NCI-H526 treated with DMSO at 0.1 percent for 48 hours (cell line): Measurements from ENCODE around the gene SYNE1.
"Not testable (repeated sequence)": the region's sequence is repeated elsewhere in the genome, so short reads cannot be mapped to it uniquely, and the experiment has no call there.

Source experiments
- DNase-seq: peaks from one replicate; lab custom pipeline; 2025; lab: John Stamatoyannopoulos, UW

Gene SYNE1

DNA sequence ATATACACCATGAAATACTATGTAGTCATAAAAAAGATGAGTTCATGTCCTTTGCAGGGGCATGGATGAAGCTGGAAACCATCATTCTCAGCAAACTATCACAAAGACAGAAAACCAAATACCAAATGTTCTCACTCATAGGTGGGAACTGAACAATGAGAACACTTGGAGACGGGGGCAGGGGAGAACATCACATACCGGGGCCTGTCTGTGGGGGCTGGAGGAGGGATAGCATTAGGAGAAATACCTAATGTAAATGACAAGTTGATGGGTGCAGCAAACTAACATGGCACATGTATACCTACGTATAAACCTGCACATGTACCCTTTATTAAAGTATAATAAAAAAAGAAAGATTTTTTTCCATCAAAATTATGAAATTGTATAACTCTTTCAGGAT lies 22.4 kb downstream of the SYNE1 start:
- DNase-seq: not testable (repeated sequence)

DNA sequence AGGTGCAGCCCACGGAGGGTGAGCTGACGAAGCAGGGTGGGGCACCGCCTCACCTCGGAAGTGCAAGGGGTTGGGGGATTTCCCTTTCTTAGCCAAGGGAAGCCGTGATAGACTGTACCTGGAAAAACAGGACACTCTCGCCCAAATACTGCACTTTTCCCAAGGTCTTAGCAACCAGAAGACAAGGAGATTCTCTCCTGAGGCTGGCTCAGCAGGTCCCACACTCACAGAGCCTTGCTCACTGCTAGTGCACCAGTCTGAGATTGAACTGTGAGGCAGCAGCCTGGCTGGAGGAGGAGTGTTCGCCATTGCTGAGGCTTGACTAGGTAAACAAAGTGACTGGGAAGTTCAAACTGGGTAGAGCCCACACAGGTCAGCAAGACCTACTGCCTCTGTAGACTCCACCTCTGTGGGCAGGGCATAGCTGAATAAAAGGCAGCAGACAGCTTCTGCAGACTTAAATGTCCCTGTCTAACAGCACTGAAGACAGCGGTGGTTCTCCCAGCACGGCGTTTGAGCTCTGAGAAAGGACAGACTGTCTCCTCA lies 28.0 kb downstream of the SYNE1 start:
- no peak for DNase-seq

DNA sequence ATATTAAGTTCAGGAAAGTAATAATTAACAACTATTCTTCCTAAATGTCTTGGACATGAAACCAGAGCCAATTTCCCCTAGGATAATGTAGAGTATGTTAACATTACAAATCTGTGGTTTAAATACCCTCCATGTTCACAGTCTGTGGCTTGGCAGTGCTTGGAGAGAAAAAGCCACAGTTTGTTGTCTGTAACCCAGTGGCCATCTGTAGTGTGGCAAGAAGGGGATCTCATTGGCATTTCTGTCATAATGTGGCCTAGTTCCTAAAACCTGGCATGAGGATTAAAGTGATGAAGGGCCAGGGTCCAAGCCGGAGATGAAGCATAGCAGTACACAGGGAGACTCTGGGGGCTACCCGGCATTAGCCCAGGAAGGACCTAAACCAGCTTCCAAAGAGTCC lies 31.2 kb downstream of the SYNE1 start:
- no peak for DNase-seq

DNA sequence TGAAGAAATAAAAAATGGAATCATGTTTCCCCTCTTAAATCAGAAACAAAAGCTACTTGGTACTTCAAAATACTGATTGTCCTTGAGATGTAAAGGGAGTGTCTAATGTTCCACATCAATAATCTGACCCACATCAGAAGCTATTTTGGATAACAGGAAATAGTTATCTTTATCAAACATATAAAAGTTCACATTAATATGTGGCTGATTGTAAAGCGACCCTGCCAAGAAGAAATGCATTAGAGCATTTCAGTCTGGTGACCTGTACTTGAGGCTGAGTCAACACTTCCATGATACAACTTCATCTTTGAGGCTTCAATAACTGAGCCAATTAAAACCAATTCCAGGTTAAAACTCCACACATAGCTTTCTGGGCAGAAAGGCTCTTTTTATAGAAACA lies 31.8 kb downstream of the SYNE1 start:
- no peak for DNase-seq

DNA sequence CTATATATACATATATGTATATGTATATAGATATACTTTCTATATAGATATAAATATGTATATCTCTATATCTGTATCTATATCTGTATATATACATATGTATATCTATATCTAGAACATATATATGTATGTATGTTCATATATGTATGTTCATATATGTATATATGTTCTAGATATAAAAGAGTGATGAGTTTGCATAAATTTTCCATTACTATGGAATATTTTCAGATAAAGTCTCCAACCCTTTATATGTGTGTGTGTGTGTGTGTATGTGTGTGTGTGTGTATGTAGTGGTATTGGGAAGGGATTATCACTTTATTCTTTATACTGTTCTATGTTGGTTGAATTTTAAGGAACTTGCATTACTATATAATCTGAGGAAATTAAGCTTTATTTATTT lies 33.3 kb downstream of the SYNE1 start:
- DNase-seq: no peak

DNA sequence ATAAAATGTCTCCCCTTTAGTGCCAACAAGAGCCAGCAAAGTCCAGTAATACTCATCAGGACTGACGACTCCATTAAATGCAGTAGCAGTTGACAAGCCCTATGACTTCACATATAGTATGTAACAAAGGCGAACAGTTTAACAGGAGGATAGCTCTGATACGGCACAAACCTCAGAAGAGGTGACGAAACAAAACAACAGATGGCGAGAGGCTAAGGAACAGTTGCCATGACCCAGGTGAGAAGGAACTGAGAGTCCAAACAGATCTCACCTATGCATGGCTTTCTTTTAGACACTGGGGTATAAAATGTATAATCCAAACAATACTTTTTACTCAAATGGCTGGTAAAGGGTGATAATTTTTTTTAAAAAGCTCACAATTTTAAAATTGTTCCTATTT lies 37.1 kb downstream of the SYNE1 start:
- no peak for DNase-seq

DNA sequence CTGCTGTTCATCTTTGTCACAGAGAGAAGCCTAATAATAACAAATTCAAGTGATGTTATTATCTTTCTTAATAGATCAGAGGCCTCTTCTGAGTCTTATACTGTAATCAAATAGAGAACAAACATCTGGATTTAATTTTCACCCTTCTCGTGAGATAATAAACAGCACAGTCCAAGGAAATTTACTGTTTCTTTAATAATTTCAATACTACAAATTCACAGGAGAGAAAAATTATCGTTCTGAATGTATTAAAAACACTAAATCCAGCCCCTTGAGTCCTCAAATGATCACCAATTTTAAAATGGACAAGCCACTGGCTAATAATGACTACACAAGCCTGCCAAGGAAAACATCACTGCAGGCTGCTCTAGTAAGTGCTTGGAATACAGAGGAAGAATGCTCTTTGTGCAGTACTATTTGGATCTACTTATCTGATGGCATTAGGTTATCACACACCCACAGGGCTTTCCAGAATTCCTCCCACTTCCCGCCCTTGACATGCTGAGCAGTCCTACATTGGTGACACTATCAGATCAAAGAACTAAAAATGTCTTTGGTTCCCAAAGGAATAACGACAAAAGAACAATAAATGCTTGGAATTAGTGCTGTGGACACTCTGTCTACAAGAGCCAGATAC lies 38.1 kb downstream of the SYNE1 start:
- no peak for DNase-seq

DNA sequence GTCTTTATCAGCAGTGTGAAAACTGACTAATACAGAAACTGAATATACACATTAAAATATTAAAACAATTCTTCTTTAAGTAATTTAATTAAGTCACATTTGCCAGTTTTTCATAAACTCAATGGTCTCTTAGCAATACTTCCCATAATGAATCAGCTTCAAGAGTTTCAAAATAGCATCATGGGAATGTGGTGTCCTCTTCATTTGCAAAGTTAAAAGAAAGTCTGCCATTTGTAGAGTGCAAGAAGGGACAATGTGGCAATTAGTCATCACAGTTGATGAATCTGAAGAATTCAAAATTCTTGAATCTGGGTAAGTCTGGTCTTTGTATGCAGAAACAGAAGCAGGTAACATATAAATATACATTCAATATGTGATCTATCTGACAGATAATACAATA lies 38.7 kb downstream of the SYNE1 start:
- DNase-seq: no peak

DNA sequence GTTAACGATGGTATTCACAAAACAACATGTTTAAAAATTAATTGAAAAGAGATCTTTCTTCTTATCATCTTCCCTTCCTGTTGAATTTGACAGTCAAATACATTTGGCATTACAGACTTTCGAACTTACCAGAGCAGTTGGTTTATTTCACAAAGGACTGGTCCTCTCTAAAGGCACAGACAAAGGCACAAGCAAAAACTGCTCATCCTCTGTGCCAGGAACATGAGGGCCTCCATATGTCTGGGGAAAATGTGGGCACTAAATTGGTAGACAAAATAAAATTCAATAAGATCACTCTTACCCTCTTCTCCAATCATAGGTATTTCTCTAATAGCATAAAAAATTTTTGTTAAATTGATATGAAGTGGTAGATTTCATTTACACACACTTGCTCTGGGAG lies 40.4 kb downstream of the SYNE1 start:
- no peak for DNase-seq

DNA sequence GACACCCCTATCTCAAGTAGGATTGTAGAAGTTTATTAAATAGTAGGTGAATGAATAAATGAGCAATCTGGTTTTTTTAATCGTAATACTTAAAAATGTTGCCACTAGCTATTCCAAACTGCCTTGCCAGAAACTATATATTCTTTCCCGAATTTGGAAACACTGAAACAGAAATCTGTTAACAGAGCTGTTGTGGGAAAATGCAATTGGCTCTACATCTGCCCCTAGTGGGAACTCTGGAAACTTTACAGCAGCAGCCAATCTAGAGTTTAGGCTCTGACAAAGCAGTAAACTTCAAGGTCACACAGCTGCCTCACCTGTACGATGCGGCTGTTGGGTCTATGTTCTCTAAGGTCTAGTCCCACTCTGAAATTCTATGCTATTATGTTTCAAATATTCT lies 41.7 kb downstream of the SYNE1 start:
- DNase-seq: no peak

DNA sequence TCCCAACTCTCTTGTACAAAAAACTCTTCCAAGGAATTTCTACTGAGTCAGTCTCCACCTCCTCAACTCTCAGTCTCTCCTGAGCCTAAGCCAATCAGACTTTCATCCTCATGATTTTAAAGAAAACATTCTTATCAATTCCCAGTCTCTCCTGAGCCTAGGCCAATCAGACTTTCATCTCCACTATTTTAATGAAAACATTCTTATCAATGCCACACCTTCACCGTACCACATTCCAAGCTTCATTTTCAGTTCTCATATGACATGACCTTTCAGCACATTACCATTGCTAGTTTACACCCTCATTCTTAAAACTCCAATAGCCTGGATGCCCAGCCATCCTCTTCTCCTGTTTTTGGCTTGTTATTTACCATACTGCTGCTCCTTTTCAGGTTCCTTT lies 42.5 kb downstream of the SYNE1 start:
- no peak for DNase-seq

DNA sequence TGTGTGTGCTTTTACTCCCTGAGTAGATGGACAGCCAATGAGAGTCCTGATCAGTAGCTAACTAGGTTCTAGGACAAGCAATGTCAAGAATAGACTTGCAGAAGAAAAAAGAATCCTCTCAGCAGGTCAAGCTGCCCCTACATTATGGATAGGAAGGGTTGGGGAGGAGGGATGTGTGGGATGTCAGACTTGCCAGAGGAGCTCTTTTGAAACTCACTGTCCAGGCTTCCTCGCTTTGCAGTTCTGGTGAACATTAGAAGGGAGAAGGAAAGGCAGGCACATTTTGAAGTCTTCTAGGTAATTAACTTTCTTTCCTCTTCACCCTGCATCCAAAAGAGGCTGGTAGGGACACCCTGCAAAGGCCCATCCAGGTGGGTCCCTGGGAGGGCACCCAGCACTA lies 48.7 kb downstream of the SYNE1 start:
- no peak for DNase-seq

DNA sequence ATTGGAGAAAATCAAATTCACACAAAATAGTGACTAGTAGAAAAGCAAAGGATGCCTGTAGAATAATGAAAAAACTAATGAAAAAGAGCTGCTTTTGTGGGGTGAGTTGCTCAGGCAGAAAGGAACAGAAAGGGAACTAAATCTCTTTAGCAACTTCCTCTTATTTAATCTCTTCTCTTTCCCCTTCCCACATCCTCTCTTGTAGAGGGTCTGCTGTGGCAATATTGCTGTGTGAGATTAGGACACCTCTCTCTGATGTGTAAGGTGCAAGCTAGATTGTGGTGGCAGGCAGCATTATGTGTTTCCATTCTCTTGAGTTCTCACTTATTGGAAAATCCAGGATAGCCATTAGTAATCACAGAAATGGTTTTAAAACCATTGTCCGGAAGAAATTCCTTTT lies 49.7 kb downstream of the SYNE1 start:
- DNase-seq: no peak

DNA sequence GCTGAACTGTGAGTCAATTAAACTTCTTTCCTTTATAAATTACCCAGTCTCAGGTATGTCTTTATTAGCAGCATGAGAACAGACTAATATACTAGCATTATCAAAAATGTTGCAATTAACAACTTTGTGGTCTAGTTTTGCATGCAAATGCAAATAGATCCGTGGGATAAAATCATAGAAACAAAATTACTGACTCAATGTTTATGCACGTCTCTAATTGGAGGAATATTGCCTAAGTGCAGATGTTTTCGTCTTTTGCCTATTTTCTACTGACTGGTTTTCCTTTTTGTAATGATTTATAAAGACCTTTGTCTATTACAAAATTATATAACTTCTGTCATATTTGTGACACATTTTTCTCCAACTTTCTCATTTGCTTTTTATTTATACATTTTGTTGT lies 51.9 kb downstream of the SYNE1 start:
- DNase-seq: no peak

DNA sequence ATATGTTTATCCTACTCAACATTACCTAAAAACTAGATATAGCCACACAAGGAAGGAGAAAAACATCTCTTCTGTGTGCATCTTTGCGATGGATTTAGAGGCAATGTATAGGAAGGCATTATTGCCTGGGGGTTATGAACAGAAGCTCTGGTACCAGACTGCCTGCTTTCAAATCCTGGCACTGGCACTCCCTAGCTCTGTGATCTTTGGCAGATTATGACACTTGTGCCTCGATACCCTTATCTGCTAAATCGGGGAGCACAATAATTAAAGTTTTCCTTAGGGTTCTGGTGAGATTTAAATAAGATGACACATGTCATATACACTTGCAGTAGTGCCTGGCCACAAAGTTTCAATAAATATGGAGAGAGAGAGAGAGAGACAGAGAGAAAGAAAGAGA lies 53.3 kb downstream of the SYNE1 start:
- DNase-seq: no peak

DNA sequence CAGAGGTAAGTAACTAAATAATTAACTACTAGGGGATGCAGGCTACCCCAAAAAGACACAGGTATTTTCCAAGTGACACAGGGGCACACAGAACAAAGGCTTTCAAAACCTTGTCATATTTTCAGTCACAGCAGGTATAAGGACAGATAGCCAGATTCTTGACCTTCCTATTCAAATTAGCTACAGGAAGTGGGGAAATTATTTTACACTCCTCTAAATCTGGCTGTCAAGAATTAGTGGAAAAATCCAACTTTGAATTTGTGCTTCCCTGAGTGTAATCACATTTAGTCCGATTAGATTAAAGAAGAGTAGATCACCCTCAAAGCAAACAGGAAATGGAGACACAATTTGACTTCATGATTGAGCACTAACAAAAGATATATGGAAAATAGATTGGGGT lies 60.6 kb downstream of the SYNE1 start:
- no peak for DNase-seq

DNA sequence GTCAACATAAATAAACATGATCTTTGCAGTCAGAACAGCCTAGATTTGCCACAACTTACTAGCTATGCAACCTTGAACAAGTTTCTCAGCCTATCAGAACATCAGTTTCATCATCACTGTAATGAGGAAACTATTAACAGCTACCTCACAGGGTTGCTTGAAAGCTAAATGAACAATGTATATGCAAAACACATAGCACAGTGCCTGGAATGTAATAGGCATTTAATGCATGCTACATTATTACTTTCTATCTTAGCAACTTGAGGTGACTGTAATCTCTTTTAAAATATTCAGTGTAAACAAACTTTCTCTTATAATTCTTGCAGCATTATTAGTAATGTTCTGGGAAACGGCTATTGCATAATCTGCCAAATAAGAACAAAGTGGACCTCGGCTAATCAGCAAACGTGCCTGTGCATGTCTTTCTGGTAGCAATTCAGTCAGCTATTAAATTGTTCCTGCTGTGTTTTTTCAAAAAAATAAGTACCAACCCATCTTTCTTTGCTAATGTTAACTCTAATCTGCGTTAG lies 61.5 kb downstream of the SYNE1 start:
- no peak for DNase-seq

DNA sequence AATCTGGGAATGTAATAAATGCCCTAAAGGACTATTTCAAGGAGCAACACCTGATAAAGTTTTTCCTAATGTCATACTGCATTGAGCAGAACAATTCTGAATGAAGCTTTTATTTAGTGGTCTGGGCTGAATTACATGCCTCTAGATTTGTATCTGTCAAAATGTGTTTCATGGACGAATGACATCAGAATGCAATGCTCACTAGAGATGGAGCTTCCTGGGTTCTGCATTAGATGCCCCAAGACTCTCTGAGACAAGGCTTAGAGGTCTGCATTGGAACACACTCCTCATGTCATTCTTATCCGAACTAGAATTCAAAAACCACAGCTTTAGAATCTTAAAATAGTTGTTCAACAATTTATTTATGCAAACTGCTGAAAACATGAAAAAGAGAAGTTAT lies 62.0 kb downstream of the SYNE1 start:
- DNase-seq: no peak

DNA sequence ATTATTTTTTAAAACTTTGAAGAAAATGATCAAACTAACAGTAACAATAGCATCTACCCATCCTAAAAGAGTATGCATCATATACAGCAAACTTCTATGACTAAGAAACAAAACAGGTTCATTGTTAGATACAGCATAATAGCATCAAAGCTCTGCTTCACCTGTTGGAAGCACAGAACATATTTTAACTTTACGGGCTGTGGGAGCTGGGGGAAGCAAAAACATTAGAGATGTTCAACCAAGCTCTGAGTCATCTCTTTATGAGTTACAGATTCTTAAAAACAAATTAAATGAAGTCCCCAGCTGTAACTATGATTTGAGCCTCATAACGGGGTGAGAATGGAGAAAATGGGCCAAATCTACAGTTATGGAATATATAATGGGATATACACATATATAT lies 63.4 kb downstream of the SYNE1 start:
- DNase-seq: no peak

DNA sequence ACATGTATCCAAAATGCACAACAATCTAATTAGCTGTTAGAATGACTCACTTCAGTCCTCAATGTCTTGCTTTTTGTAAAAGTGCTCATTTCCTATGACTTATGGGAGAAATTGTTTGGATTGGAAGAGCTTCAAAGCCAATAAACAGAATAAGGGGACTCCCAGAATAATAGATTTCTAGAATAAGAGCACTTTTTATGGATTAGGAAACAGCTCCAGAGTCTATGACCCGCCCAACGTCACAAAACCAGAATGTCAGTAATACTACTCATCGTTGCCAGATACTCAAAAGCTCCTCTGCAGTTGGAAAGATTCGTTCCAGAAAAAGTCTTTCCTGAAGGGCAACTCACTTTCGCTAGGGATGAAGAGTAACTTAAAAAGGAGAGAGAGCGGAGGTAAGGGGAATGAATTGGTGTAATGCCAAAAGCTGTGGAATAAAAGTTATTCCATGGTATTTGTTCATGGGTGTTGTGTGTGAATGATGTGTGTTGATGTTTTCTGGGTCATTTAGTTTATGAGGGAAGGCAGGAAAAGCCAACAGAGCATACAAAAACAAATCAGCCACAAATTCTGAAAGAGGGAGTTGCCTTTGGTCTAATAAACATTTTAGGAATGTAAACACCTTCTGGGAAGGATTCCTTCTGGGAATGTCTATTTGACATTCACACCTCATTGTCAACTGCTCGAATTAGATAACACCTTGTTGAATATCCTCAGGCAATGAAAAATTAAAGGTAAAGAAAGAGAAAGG lies 64.6 kb downstream of the SYNE1 start:
- no peak for DNase-seq

DNA sequence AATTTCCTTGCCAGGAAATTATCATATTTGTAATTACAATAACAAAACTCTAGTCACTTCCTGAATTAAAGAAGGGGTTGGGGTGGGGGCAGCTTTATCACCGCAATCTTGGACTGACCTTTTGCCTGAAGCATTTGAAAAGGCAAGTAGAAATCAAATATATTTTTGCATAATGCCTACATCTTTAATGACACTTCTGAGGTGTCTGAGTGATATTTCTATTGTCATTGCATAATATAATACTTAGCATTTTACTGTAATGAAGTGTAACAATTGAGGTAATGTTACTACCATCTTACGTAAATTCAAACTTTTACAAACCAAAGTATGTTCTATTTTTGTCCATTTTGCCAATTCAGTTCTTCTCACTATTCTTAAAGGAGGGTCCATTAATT lies 65.2 kb downstream of the SYNE1 start:
- DNase-seq: no peak

DNA sequence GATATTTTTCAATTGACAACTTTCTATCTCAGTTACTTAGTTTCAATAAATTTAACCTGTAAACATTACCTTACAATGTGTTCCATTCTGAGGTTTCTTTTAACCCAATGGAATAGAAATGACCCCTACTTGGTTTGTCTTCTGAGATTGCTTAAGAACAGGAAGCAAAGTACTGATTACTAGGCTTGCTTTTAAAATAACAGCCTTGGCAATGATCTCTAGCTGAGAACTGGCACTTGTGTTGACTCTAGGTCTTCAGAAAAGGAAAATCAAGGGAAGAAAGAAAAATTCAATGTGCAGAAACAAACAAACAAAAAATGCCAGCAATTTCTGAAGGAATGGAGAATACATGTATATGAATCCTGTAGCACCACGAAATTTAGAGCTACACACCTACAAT lies 66.1 kb downstream of the SYNE1 start:
- DNase-seq: no peak

DNA sequence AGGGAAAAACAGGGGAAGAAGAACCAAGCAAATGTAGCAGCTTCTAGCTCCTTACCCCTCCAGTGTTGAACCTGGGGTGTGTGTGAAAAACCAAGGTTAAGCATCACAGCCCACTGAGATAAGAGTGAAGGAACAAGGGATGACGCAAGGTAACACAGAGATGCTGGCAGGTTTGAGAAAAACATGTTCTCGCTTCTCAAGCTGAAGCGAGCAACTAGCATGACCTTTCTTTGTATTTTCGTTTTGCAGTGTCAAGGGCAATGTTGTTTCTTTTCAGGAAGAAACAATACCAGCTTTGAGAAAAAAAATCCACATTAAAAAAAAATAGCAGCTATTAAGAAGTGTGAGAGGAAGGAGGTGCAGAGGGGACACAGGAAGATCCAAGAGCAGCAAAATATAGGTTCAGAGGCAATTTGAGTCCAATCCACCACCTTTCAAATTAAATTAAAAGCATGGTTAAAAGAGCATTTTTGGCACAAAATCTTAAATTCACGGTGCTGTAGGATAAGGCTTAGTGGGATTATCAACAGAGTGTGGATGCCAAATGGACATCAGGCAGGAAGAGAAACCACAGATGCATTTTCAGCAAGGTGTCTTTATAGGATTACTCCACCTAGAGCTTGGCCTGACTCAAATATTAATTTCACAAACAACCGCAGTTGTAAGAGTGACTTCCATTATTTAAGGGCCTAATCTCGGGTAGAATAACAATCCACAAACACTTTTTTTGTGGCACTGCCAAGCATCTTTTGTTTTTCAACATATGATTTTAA lies 70.9 kb downstream of the SYNE1 start:
- no peak for DNase-seq
